HL-60 (cell line): Measurements from ENCODE around the gene WDR38.

Source experiments
- GABPA ChIP-seq: IDR thresholded peaks from 2 replicates; pipeline ENCODE4 v1.6.1; 2012; ENCODE audit warnings: low read depth
- POLR2AphosphoS5 ChIP-seq: IDR thresholded peaks from 2 replicates; pipeline ENCODE4 v1.6.1; 2012; ENCODE audit warnings: low read depth
- SPI1 ChIP-seq: IDR thresholded peaks from 2 replicates; pipeline ENCODE4 v1.6.1; 2012; ENCODE audit warnings: low read depth, mild to moderate bottlenecking, borderline replicate concordance
- TF ChIP-seq, protein P1 (sequence below): IDR thresholded peaks from one replicate; pipeline ENCODE4 v1.5.1; 2011; ENCODE audit warnings: low read length, control low read depth, inconsistent platforms; ENCODE audit not compliant: insufficient read depth
- TF ChIP-seq, protein P2 (sequence below): IDR thresholded peaks from 2 replicates; pipeline ENCODE4 v1.6.1; 2012; ENCODE audit warnings: low read depth; ENCODE audit not compliant: insufficient replicate concordance

DNA sequence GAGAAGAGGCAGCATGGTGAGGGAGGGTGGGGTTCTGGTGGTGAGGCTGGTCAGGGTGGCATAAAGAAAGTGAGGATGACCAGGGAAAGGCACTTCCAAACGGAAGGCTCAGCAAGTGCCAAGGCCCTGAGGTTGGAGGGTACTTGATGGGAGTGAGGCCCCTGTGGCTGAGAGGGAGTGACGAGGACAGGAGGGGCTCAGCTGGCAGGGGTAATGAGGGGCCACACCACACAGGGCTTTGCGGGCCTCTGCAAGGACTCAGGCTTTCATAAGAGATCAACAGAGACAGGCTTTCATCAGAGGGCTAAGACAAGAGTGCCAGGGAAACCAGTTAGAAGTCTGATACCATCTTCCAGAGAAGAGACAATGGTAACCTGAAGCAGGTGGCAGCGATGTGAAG lies 32.3 kb downstream of the WDR38 start:
- TF ChIP-seq, protein P1, sequence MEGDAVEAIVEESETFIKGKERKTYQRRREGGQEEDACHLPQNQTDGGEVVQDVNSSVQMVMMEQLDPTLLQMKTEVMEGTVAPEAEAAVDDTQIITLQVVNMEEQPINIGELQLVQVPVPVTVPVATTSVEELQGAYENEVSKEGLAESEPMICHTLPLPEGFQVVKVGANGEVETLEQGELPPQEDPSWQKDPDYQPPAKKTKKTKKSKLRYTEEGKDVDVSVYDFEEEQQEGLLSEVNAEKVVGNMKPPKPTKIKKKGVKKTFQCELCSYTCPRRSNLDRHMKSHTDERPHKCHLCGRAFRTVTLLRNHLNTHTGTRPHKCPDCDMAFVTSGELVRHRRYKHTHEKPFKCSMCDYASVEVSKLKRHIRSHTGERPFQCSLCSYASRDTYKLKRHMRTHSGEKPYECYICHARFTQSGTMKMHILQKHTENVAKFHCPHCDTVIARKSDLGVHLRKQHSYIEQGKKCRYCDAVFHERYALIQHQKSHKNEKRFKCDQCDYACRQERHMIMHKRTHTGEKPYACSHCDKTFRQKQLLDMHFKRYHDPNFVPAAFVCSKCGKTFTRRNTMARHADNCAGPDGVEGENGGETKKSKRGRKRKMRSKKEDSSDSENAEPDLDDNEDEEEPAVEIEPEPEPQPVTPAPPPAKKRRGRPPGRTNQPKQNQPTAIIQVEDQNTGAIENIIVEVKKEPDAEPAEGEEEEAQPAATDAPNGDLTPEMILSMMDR, result no peak
- TF ChIP-seq POLR2AphosphoS5 (no peak), GABPA (no peak), SPI1 (no peak)
- TF ChIP-seq, protein P2, sequence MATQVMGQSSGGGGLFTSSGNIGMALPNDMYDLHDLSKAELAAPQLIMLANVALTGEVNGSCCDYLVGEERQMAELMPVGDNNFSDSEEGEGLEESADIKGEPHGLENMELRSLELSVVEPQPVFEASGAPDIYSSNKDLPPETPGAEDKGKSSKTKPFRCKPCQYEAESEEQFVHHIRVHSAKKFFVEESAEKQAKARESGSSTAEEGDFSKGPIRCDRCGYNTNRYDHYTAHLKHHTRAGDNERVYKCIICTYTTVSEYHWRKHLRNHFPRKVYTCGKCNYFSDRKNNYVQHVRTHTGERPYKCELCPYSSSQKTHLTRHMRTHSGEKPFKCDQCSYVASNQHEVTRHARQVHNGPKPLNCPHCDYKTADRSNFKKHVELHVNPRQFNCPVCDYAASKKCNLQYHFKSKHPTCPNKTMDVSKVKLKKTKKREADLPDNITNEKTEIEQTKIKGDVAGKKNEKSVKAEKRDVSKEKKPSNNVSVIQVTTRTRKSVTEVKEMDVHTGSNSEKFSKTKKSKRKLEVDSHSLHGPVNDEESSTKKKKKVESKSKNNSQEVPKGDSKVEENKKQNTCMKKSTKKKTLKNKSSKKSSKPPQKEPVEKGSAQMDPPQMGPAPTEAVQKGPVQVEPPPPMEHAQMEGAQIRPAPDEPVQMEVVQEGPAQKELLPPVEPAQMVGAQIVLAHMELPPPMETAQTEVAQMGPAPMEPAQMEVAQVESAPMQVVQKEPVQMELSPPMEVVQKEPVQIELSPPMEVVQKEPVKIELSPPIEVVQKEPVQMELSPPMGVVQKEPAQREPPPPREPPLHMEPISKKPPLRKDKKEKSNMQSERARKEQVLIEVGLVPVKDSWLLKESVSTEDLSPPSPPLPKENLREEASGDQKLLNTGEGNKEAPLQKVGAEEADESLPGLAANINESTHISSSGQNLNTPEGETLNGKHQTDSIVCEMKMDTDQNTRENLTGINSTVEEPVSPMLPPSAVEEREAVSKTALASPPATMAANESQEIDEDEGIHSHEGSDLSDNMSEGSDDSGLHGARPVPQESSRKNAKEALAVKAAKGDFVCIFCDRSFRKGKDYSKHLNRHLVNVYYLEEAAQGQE, result no peak
